HG03196 (cell line): ENCODE results near the gene SRSF9.

Experiments used
- ATAC-seq: cut with Tn5 transposase; IDR thresholded peaks from one replicate; pipeline ENCODE4 v1.9.1; 2021; ENCODE audit not compliant: unreplicated experiment

Gene SRSF9

DNA sequence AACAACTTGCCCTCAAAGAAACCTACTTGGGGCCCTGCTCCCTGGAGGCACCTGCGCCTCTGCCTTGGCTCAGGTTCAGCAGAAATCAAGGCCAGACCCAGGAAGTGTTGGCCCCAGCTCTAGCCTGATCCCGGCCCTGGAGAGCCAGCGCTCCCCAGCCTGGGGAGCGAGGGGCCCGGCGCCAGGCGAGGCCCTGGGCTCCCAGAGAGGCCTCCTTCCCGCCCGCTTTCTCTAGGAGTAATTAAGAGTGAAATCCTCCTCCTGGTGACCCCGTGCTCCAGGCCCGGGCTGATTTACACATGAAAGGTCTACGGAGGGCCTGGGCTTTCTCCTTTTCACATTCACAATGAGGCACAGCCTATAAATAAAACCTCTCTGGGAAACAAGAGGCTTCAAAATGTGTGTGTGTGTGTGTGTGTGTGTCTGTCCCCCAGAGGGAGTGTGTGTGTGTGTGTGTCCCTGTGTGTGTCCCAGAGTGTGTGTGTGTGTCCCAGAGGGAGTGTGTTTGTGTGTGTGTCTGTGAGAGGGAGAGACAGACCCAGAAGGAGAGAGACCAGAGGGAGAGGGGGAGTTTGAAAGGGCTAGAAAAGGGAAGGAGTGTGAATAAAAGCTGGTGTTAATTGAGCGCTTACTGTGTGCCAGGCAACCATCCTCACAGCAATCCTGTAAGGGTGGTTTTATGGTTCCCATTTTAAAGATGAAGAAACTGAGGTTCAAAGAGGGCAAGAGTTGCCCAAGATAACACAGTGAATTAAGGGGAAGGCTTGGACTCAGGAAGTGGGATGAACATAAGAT lies 55.5 kb downstream of the SRSF9 start:
- no peak for ATAC-seq

- no peak for ATAC-seq
Observed at GRCh38 chr12:120412421-120412820, 57.1 kb downstream of the SRSF9 start.
